KG1 (cell line): Measurements from ENCODE around the gene ZNF436.

Experiments
- DNase-seq: peaks from one replicate; lab custom pipeline; 2025; lab: John Stamatoyannopoulos, UW

ZNF436 gene

GRCh38 chr1:23369335-23370013 lies at the start of gene ZNF436:
Gene ZNF436 (minus strand): TSS chr1:23369836. CDS start chr1:23368005, 1,831 bp downstream.
- peak; percentile 78 for DNase-seq

- DNase-seq: no peak
Measured at GRCh38 chr1:23419180-23419579, 49.5 kb upstream of the ZNF436 start.

DNA sequence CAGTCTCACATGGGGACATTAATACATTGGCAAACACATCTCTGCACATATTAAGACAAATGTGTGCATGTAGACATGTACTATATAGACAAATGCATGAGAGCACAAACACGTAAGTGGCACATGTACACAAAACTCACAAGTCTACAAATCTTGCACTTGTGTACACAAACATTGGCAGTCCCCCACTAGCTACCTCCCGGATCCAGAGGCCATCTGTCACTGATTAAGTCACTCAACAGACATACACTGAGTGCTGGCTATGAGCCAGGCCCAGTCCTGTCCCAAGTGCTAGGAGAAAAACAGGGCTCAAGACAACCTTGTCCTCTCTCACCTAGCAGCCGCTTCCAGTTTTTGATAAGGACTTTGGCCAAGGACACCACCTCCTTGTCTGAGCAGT lies 47.9 kb upstream of the ZNF436 start:
- DNase-seq: no peak

- DNase-seq: no peak
Measured at GRCh38 chr1:23416964-23417363, 47.3 kb upstream of the ZNF436 start.

- no peak for DNase-seq
Measured at GRCh38 chr1:23408797-23409290, 39.2 kb upstream of the ZNF436 start.

- no peak for DNase-seq
Measured at GRCh38 chr1:23407016-23407630, 37.5 kb upstream of the ZNF436 start.

DNA sequence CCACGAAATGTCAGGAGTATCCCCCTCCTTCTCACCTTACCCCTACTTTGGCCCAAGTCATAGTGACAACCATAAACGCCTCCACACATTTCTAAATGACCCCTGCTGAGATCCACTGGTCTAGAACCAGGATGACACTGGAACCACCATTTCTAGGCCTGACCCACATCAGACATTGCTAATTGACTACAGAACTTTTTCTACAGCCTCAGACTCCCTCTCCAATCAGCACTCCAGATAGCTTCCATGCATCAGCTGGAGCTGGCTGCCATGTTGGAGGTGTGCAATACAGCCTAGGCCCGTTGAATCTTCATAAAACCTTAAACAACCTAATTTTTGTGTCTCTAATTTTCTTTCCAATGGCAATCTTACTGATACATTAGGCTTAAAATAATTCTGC lies 36.3 kb upstream of the ZNF436 start:
- DNase-seq: no peak

DNA sequence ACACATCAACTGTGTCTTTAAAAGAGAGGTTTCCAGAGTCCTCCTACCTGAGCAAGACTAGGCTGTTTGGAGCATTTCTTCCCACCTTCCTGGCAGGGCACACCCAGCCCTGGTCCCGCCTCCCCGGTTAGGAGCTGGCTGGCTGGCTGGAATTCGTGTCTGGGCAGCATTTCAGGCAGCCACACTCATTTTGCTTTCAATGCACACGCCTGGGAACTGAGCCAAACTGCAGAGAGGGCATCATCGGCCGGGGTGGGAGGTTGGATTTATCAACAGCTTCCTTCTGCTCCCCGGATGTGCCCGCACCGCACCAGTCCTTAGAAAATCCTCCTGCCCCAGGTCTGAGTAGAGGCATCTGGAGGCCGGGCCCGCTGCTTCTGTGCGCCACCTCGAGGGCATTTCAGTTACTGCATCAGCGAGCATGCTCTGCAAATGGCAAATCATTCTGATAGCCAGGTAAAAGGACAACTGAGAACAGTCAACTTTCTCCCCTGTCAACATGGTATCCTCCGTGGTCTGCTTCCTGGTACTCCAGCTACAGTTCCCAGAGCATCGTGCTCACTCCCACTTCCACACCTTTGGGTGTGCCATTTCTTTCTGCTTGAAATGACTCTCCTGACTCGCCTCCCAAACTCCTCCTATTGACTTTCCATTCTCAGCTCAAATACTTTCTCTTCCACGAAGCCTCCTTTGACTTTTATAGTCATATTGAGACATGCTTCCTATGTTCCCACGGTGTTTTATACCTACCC lies 34.3 kb upstream of the ZNF436 start:
- DNase-seq: peak; percentile 48

- no peak for DNase-seq
Measured at GRCh38 chr1:23403355-23403734, 33.7 kb upstream of the ZNF436 start.

- no peak for DNase-seq
Measured at GRCh38 chr1:23403038-23403336, 33.4 kb upstream of the ZNF436 start.

- DNase-seq: no peak
Measured at GRCh38 chr1:23402286-23403037, 32.8 kb upstream of the ZNF436 start.

DNA sequence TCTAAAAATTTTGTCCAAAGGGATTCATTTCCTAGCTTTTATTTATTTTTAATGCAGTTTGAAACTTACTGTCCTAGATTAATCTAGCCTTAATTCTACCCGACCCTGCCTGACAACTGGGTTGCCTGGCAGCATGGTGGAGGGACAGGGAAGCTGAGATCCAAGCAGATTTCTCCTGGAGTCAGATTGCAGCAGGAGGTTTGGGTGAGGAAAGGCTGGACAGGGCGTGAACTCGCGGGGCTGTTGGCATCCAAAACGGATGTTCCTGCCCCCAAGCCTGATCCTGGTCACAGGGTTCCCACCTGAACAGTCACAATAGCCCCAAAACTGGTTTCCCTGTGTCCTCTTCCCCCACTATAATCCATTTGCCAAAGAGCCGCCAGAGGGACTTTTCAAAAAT lies 31.7 kb upstream of the ZNF436 start:
- no peak for DNase-seq

GRCh38 chr1:23400324-23401114 lies 30.9 kb upstream of the ZNF436 start:
- no peak for DNase-seq

- DNase-seq: no peak
Measured at GRCh38 chr1:23399229-23399628, 29.6 kb upstream of the ZNF436 start.

- no peak for DNase-seq
Measured at GRCh38 chr1:23397908-23398307, 28.3 kb upstream of the ZNF436 start.

GRCh38 chr1:23396380-23396779 lies 26.7 kb upstream of the ZNF436 start:
- DNase-seq: no peak

DNA sequence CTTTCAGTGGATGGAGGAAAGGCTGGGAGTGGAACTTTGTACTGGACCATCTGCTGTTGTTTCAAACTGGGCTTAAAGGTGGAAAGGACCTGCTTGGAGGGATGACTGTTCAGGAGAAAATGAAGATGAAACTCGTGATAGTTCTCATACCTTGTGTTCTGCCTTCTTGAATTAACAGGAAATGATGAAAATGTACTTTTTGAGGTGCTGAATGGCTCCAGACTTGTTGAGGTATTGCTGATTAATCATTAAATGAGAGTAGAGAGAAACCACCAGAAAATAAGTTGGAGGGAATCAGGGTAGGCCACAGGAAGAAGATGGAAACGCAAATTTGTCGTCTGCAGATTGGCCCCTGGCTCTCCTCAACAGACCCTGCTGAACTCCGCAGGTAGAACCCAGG lies 26.2 kb upstream of the ZNF436 start:
- no peak for DNase-seq

DNA sequence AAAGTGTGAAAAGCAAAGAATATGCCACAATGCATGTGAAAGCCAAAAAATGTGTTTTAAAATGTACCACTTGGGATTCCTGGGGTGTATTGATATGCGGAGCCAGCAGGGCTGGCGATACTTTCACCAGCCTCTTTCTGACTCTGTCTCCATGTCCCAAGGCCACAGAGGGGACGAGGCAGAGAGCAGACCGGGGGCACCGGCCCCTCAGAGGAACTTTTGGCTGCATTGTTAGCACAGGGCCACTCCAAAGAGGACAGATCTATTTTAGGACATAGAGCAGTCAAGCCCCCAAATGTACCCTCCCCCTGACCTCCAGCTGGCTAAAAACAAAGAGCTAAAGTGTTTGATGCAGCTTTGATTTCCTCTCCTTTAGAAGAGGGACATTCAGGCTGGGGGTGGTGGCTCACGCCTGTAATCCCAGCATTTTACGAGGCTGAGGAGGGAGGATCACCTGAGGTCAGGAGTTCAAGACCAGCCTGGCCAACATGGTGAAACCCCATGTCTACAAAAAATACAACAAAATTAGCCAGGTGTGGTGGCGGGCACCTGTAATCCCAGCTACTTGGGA lies 25.6 kb upstream of the ZNF436 start:
- no peak for DNase-seq

DNA sequence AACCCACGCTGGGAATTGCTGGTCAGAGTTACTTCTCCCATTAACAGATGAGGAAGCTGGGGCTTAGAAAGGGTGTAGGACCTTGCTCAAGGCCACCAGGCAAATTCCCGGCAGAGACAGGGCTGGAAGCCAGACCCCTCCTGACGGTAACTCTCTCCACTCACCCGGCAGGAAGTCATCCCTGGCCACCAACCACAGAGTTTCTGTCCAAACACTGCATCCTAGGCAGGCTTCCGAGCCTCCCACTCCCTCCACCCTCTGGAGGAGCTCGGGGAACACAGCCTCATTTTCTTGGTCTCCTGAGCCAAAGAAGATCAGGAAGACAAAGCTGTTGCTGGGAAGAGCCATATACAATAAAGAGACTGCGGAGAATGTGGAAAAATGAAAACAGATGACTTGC lies 25.0 kb upstream of the ZNF436 start:
- no peak for DNase-seq

GRCh38 chr1:23394181-23394580 lies 24.5 kb upstream of the ZNF436 start:
- no peak for DNase-seq

- no peak for DNase-seq
Measured at GRCh38 chr1:23393706-23394105, 24.1 kb upstream of the ZNF436 start.
